K562 (cell line): ENCODE data around the gene MRPS30. TPM values are rescaled to one million over a fixed set of nuclear protein-coding genes. Genes with fewer than 3 reads are reported as not detected.

ENCODE experiments used
- CBX2 ChIP-seq: fragments of 200-600 bp; sonication (generic); IDR thresholded peaks from one replicate; pipeline ENCODE4 v1.6.1; 2012; ENCODE audit warnings: mild to moderate bottlenecking, low read length, inconsistent platforms; ENCODE audit not compliant: insufficient read depth, poor library complexity, severe bottlenecking
- E2F1 ChIP-seq: sonication (generic); formaldehyde crosslinking; IDR thresholded peaks from 2 replicates; pipeline ENCODE4 v1.8.1; 2023; ENCODE audit warnings: mild to moderate bottlenecking, missing genetic modification reagents, moderate library complexity
- ELF4 ChIP-seq: fragments of 450-650 bp; formaldehyde crosslinking; IDR thresholded peaks from 2 replicates; pipeline ENCODE4 v1.4.0; 2022; ENCODE audit warnings: missing genetic modification characterization
- FOS ChIP-seq: IDR thresholded peaks from 3 replicates; pipeline ENCODE4 v1.6.1; 2011; ENCODE audit not compliant: insufficient read length; ENCODE audit errors: extremely low read depth
- HDAC1 ChIP-seq, 2 experiments: fragments of 450-650 bp; IDR thresholded peaks; 2 replicates each; pipeline ENCODE4 v1.6.1; 2016 to 2017; ENCODE audit warnings: inconsistent platforms in 1 of 2, mild to moderate bottlenecking in 1 of 2, moderate library complexity in 1 of 2
- KDM1A ChIP-seq, 2 experiments: fragments of 450-650 bp; IDR thresholded peaks; 2 replicates each; pipeline ENCODE4 v1.6.1; 2016; ENCODE audit warnings: mild to moderate bottlenecking in 2 of 2
- MAFG ChIP-seq: fragments of 450-650 bp; conservative IDR thresholded peaks from 2 replicates; pipeline ENCODE4 v1.6.1; 2016; ENCODE audit warnings: missing genetic modification characterization, missing compliant biosample characterization
- POLR2AphosphoS5 ChIP-seq: IDR thresholded peaks from 2 replicates; pipeline ENCODE4 v1.6.1; 2011; ENCODE audit warnings: mild to moderate bottlenecking, low read depth, low read length, moderate library complexity; ENCODE audit not compliant: control insufficient read depth, insufficient read depth
- PURB ChIP-seq: sonication (generic); formaldehyde crosslinking; IDR thresholded peaks from 2 replicates; pipeline ENCODE4 v1.9.0; 2021; ENCODE audit warnings: low read depth, mild to moderate bottlenecking, missing genetic modification reagents
- RBM14 ChIP-seq: fragments of 200-400 bp; formaldehyde crosslinking; IDR thresholded peaks from 2 replicates; pipeline ENCODE4 v1.6.1; 2018; ENCODE audit warnings: low read depth, mild to moderate bottlenecking, low read length, moderate library complexity, borderline replicate concordance; ENCODE audit not compliant: insufficient read depth
- SMAD2 ChIP-seq: fragments of 150-350 bp; IDR thresholded peaks from 2 replicates; pipeline ENCODE4 v1.6.1; 2014; ENCODE audit warnings: low read depth, mild to moderate bottlenecking, low read length
- SRSF3 ChIP-seq: fragments of 200-400 bp; formaldehyde crosslinking; IDR thresholded peaks from 2 replicates; pipeline ENCODE4 v1.6.1; 2016; ENCODE audit warnings: mild to moderate bottlenecking, low read length, moderate library complexity; ENCODE audit not compliant: insufficient read depth
- TEAD4 ChIP-seq, 2 experiments: sonication (generic) in 1 of 2; formaldehyde crosslinking in 1 of 2; IDR thresholded peaks; 2 replicates each; pipeline versions ENCODE4 v1.6.1 to v1.8.0; 2012 to 2022; ENCODE audit warnings: borderline replicate concordance in 1 of 2, inconsistent platforms in 1 of 2, low read length in 1 of 2, mild to moderate bottlenecking in 1 of 2, missing genetic modification reagents in 1 of 2
- TFAP4 ChIP-seq: sonication (generic); formaldehyde crosslinking; IDR thresholded peaks from 2 replicates; pipeline ENCODE4 v1.8.0; 2022; ENCODE audit warnings: missing genetic modification reagents, mild to moderate bottlenecking, moderate library complexity, borderline replicate concordance
- YY1 ChIP-seq, 3 experiments: IDR thresholded peaks; 2 replicates each; pipeline ENCODE4 v1.6.1; 2011; ENCODE audit warnings: low read length in 2 of 3, mild to moderate bottlenecking in 2 of 3, moderate library complexity in 2 of 3, borderline replicate concordance in 1 of 3, control low read depth in 1 of 3, low read depth in 1 of 3; ENCODE audit not compliant: insufficient read depth in 3 of 3, insufficient replicate concordance in 2 of 3, control insufficient read depth in 1 of 3, insufficient read length in 1 of 3; ENCODE audit errors: extremely low read depth in 1 of 3
- ZNF175 ChIP-seq: fragments of 200-800 bp; sonication (Bioruptor generic); IDR thresholded peaks from 2 replicates; pipeline ENCODE4 v1.6.1; 2016; ENCODE audit warnings: low read depth, mild to moderate bottlenecking, missing genetic modification characterization, missing compliant biosample characterization
- ZNF695 ChIP-seq: fragments of 450-650 bp; formaldehyde crosslinking; IDR thresholded peaks from 2 replicates; pipeline ENCODE4 v1.4.0; 2020; ENCODE audit warnings: mild to moderate bottlenecking, moderate library complexity
- polyA plus RNA-seq, 8 experiments: library from polyadenylated mRNA; depleted of rRNA in 4 of 8; stranded (reverse) in 5 of 8; unstranded in 3 of 8; fragments of >200 nt; fragmentation: Nextera tagmentation in 2 of 8; fragmentation: Illumina TruSeq in 1 of 8; extraction: Ambion mirVana in 2 of 8; extraction: Trizol in 1 of 8; gene quantifications; 2 replicates each; pipeline versions ENCODE4 v1.2.1 to v1.2.3, GENCODE V29; 2011 to 2014; ENCODE audit warnings: inconsistent platforms in 1 of 8, missing spikeins in 1 of 8
- total RNA-seq, 7 experiments: library from RNA; depleted of rRNA in 6 of 7; stranded (reverse); fragments of >200 nt in 6 of 7; fragmentation: Illumina TruSeq in 2 of 7; extraction: Trizol in 2 of 7; gene quantifications; 2 replicates each; pipeline versions ENCODE4 v1.2.1 to v1.2.3, GENCODE V29; 2011 to 2021; ENCODE audit warnings: low replicate concordance in 1 of 7
- TF ChIP-seq, protein P1 (sequence below): fragments of 200-800 bp; sonication (Bioruptor generic); IDR thresholded peaks from 2 replicates; pipeline ENCODE4 v1.6.1; 2016; ENCODE audit warnings: missing genetic modification characterization, missing compliant biosample characterization

The MRPS30 gene
- total and polyA plus RNA-seq, 9 of the 15 experiments (the other 6 are each of a cell fraction or from before 2014, with no cell fraction given): 24.3 to 145 (median 114) TPM

GRCh38 chr5:44808435-44809214 is at the start of gene MRPS30 (continued):
- no peak for TF ChIP-seq TFAP4 (CRISPR knock-in tag)
- TF ChIP-seq KDM1A (IDR thresholded peaks at IDR 0.05): peak in 1 of 2 experiments; percentile 28; a peak in 2 of 4 replicates
- TF ChIP-seq FOS: peak; percentile 88
- no peak for TF ChIP-seq E2F1
- no peak for TF ChIP-seq PURB
- peak; percentile 92 to 97 (median 94) for TF ChIP-seq YY1 (IDR thresholded peaks at IDR 0.05; ENCODE audit: borderline replicate concordance in 1 of 3, control insufficient read depth in 1 of 3, extremely low read depth in 1 of 3, insufficient read depth in 3 of 3, insufficient read length in 1 of 3, insufficient replicate concordance in 2 of 3, low read depth in 1 of 3, low read length in 2 of 3)
- TF ChIP-seq SMAD2: no peak
- peak; percentile 82 for TF ChIP-seq POLR2AphosphoS5
- no peak for TF ChIP-seq ZNF695 (CRISPR knock-in tag)
- TF ChIP-seq MAFG: no peak
- TF ChIP-seq, protein P1, sequence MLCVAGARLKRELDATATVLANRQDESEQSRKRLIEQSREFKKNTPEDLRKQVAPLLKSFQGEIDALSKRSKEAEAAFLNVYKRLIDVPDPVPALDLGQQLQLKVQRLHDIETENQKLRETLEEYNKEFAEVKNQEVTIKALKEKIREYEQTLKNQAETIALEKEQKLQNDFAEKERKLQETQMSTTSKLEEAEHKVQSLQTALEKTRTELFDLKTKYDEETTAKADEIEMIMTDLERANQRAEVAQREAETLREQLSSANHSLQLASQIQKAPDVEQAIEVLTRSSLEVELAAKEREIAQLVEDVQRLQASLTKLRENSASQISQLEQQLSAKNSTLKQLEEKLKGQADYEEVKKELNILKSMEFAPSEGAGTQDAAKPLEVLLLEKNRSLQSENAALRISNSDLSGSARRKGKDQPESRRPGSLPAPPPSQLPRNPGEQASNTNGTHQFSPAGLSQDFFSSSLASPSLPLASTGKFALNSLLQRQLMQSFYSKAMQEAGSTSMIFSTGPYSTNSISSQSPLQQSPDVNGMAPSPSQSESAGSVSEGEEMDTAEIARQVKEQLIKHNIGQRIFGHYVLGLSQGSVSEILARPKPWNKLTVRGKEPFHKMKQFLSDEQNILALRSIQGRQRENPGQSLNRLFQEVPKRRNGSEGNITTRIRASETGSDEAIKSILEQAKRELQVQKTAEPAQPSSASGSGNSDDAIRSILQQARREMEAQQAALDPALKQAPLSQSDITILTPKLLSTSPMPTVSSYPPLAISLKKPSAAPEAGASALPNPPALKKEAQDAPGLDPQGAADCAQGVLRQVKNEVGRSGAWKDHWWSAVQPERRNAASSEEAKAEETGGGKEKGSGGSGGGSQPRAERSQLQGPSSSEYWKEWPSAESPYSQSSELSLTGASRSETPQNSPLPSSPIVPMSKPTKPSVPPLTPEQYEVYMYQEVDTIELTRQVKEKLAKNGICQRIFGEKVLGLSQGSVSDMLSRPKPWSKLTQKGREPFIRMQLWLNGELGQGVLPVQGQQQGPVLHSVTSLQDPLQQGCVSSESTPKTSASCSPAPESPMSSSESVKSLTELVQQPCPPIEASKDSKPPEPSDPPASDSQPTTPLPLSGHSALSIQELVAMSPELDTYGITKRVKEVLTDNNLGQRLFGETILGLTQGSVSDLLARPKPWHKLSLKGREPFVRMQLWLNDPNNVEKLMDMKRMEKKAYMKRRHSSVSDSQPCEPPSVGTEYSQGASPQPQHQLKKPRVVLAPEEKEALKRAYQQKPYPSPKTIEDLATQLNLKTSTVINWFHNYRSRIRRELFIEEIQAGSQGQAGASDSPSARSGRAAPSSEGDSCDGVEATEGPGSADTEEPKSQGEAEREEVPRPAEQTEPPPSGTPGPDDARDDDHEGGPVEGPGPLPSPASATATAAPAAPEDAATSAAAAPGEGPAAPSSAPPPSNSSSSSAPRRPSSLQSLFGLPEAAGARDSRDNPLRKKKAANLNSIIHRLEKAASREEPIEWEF (CRISPR knock-in tag): no peak
- TF ChIP-seq CBX2: no peak
- TF ChIP-seq RBM14: 0 out of 2 replicates have a peak, but pooled peaks have one; percentile 65
- no peak for TF ChIP-seq ZNF175 (CRISPR knock-in tag)
- TF ChIP-seq TEAD4 (IDR thresholded peaks at IDR 0.05; ENCODE audit: low read length): peak; percentile 33; the same call in 1 of the 2 replicates
- TF ChIP-seq TEAD4 (CRISPR knock-in tag; IDR thresholded peaks at IDR 0.05; ENCODE audit: borderline replicate concordance): no peak
- TF ChIP-seq SRSF3: 0 out of 2 replicates have a peak, but pooled peaks have one; percentile 70
- TF ChIP-seq HDAC1 (IDR thresholded peaks at IDR 0.05): peak in 1 of 2 experiments; percentile 61; a peak in 2 of 4 replicates
- no peak for TF ChIP-seq ELF4
